Lower leg skin (tissue), 4 donors: ENCODE results near the gene NFIX. TPM values are rescaled to one million over a fixed set of nuclear protein-coding genes. Genes with fewer than 3 reads are reported as not detected.

Experiments used
- DNase-seq, 2 donors: peaks; one replicate each; pipeline ENCODE4 v3.0.0-alpha.2; 2019; ENCODE audit warnings: low spot score in 2 of 2
- H3K4me3 ChIP-seq: fragments of 200-600 bp; sonication (generic); 2 replicates; pipeline ENCODE4 v1.5.1; 2017; ENCODE audit warnings: mild to moderate bottlenecking, low read depth; ENCODE audit not compliant: poor library complexity, severe bottlenecking
- POLR2A ChIP-seq, 2 donors: fragments of 450-650 bp; IDR thresholded peaks; one replicate each; pipeline ENCODE4 v1.6.1; 2016 to 2017; ENCODE audit warnings: antibody characterized with exemption in 2 of 2, mild to moderate bottlenecking in 1 of 2, moderate library complexity in 1 of 2
- WGBS, 2 donors: methylation state at CpG; one replicate each; pipeline ENCODE4 v1.1.5; 2018; 5-methylcytosine and 5-hydroxymethylcytosine counted together
- intact Hi-C: fragments of 100-400 bp; cut with DNase I; formaldehyde crosslinking; loops from one replicate; pipeline ENCODE4 v1.15.0; 2023; ENCODE audit warnings: low total_unique reads
- total RNA-seq, 4 donors: library from RNA; depleted of rRNA; stranded (reverse); fragments of >200 nt; gene quantifications; one replicate each; pipeline ENCODE4 v1.1.0, GENCODE V29; 2016
- TF ChIP-seq, protein P1 (sequence below), 3 donors: fragments of 450-650 bp; IDR thresholded peaks; one replicate each; pipeline ENCODE4 v1.5.1; 2016; ENCODE audit warnings: antibody characterized with exemption in 3 of 3, mild to moderate bottlenecking in 3 of 3, moderate library complexity in 2 of 3

NFIX gene
- total RNA-seq, 4 donors from 2014 or later, result 119 to 177 (median 136) TPM

DNA sequence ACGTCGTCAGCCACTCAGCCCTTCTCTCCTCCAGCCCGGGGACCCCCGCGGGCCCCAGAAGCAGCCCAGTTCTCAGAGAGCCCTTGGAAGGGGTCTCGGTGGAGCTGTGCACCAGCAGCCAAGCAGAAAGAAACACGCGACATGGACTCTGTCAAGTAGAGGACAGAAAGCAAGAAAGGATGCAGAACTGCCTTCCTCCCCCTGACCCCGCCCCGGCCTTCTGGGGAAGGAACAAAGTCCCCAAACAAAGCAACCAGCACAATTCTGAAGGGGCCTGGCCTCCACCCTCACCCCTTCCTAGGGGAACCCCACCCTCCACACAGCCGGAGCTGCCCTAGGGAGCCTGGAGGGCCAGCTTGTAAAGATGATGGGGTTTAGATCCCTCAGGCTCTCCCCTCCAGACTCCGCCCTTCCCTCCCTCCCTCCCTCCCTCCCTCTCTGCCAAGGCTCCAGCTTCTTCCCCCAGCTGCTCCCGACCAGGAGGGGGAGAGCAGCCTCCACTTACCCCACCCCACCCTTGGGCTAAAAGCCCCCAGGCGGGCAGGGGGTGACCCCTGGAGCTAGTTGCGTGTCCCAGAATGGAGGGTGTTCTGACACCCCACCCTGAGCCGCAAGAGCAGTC, 99.6 kb downstream of the NFIX start:
- intact Hi-C loops, result loop anchor here (5.0 kb wide), 1 partner anchor 118 kb away; no protein-coding TSS in a partner anchor
- DNase-seq, result no peak
- no peak for TF ChIP-seq POLR2A (IDR thresholded peaks at IDR 0.05)
- TF ChIP-seq, protein P1, sequence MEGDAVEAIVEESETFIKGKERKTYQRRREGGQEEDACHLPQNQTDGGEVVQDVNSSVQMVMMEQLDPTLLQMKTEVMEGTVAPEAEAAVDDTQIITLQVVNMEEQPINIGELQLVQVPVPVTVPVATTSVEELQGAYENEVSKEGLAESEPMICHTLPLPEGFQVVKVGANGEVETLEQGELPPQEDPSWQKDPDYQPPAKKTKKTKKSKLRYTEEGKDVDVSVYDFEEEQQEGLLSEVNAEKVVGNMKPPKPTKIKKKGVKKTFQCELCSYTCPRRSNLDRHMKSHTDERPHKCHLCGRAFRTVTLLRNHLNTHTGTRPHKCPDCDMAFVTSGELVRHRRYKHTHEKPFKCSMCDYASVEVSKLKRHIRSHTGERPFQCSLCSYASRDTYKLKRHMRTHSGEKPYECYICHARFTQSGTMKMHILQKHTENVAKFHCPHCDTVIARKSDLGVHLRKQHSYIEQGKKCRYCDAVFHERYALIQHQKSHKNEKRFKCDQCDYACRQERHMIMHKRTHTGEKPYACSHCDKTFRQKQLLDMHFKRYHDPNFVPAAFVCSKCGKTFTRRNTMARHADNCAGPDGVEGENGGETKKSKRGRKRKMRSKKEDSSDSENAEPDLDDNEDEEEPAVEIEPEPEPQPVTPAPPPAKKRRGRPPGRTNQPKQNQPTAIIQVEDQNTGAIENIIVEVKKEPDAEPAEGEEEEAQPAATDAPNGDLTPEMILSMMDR (IDR thresholded peaks at IDR 0.05), result no peak
- H3K4me3 ChIP-seq, result no peak overlapping the region
- 48 to 57% methylated on average over 15 to 16 of the region's 16 CpGs for WGBS, 2 donors

DNA sequence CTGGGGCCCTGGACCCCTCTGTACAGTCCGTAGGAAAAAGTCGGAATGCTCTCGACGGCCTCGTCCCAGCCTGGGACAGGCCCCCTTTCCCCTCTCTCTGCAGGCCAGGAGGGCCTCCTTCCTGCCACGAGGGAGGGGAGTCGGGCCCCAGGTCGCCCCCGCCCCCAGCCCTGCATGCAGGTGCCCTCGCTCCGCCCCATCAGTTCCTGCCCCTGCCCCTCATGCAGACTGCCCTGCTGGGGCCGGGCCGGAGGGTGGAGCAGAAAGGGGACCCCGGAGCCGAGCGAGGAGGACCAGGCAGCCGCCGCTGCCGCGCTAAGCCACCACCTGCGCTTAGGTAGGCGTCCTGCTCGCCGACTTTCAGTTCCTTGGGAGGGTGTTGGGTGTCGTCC, 100.1 kb downstream of the NFIX start:
- TF ChIP-seq, protein P1 (IDR thresholded peaks at IDR 0.05), result no peak
- no peak for TF ChIP-seq POLR2A (IDR thresholded peaks at IDR 0.05)
- no peak for DNase-seq
- no peak overlapping the region for H3K4me3 ChIP-seq
- intact Hi-C loops, result loop anchor here (5.0 kb wide), 1 partner anchor 118 kb away; no protein-coding TSS in a partner anchor
- 54 to 78% methylated on average over 24 to 25 of the region's 25 CpGs for WGBS, 2 donors

DNA sequence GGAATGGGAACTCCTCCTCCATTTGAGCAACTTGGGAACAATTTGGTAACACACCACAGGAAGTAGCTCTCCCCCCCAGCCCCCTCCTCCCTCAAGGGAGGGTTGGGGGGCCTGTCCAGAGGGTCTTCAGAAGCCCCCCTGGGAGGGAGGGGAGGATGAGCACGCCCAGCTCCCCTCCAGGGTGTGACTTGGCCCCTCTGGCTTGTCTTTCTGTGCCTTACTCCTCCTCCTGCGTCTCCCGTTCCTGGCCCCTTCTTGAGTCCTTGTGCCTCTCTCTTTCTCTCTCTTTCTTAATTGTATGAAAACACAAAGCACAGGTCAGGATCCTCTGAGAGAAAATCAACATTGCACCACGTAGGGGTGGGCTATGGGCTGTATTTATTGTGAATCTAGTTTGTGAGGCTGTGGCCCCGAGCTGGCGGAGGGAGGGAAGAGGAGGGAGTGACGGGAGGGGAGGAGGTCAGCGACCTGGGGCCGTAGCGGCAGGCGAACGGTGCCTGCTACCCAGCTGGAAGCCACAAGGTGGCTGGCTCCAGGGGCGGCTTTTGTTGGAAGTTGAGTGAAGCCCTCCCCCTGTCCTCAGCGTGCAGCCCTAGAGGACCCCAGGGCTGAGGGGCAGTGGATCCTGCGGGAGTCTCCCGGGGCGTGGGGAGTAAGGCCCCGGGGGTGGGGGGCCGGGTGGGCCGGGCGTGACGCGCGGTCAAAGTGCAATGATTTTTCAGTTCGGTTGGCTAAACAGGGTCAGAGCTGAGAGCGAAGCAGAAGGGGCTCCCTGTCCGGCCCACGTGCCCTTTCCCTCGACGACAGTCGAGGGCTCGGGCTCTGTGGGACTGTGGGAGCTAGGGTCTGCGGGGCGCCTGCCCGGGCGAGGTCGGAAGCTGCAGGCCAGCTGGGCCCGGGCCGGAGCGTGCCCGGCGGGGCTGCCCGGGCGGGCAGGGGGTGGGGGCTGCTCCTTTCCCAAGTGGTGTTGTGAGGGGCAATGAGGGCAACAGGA, 101.0 kb downstream of the NFIX start:
- H3K4me3 ChIP-seq, result no peak overlapping the region
- WGBS, 2 donors, result 39 to 60% methylated on average over 35 to 44 of the region's 44 CpGs
- TF ChIP-seq, protein P1 (IDR thresholded peaks at IDR 0.05), result peak in 1 of 3 donors; percentile 21
- no peak for TF ChIP-seq POLR2A (IDR thresholded peaks at IDR 0.05)
- intact Hi-C loops, result loop anchor here (5.0 kb wide), 1 partner anchor 119 kb away; no protein-coding TSS in a partner anchor
- DNase-seq, result no peak

DNA sequence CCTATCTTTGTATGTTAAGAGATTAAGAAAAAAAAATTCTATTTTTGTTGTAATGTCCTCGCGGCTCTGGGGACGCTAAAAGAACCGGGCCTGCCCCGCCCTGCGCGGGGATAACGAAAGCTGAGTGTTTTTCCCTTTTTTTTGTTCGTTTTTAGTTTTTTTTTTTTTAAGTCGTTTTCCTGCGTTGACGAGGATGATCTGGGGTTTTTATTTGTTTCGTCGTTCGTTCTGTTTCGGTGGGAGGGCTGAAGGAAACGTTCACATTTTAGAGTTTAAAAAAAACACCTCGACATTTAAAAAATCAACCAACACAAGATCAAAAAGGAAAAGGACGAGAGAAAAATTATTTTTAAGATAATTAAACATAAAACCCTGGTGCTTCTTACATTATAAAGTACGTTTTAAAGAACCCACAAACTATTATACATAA, 101.8 kb downstream of the NFIX start:
- 40 to 44% methylated on average over 20 of the region's 20 CpGs for WGBS, 2 donors
- no peak for DNase-seq
- intact Hi-C loops, result loop anchor here (5.0 kb wide), 1 partner anchor 120 kb away; no protein-coding TSS in a partner anchor
- H3K4me3 ChIP-seq, result no peak overlapping the region
- TF ChIP-seq POLR2A (IDR thresholded peaks at IDR 0.05), result no peak
- TF ChIP-seq, protein P1 (IDR thresholded peaks at IDR 0.05), result no peak

DNA sequence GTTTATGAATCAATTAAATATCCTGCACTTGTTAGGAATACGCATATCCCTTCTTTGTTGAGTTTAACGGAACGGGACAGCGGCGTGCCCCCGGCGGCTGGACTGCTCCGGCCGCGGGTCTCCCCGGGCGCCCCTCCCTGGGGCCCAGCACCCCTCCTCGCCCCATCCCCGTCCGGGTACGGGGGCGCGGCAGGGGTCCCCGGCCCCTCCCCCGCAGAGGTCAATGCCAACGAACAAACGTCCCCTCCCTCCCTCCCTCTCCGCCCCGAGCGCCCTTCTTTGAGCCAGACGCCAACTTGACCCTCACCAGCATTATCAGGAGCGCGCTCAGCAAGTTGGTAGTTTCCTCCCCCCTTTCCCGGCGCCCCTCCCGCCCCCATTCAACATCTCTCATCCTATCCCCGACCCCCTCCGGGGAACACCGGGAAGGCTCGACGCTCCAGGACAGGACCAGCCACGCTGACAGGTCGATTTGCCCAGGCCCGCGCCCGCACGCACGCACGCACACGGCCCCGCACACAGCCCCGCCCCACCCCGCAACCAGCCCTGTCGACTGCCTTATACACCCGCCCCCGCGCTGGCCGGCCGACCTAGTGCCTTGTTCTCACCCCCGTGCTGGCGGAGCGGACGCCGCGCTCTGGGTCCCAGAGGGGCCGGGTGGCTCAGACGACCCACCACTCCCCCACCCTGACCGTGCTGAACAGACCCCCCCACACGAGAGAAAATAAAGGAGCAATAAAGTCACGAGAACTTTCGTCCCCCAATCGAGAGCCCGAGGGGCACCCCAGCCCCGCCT, 102.4 kb downstream of the NFIX start:
- H3K4me3 ChIP-seq, result no peak overlapping the region
- 10 to 11% methylated on average over 44 to 69 of the region's 69 CpGs for WGBS, 2 donors
- TF ChIP-seq POLR2A (IDR thresholded peaks at IDR 0.05), result no peak
- TF ChIP-seq, protein P1 (IDR thresholded peaks at IDR 0.05), result no peak
- no peak for DNase-seq
- intact Hi-C loops, result loop anchor here (5.0 kb wide), 1 partner anchor 120 kb away; no protein-coding TSS in a partner anchor
